ENCODE measurements around the gene ABR. TPM values are rescaled to one million over a fixed set of nuclear protein-coding genes. Genes with fewer than 3 reads are reported as not detected.

ABR gene
- total and polyA plus RNA-seq, 2 of the 13 experiments (the other 11 are each of a cell fraction or from before 2014, with no cell fraction given) = 12.4 to 40.4 TPM

GRCh38 chr17:1025733-1026598 is 153.8 kb downstream of the ABR start:
- ChIA-PET CTCF (ENCODE audit: low intra/inter-chr PET ratio, low total read pairs) (no interaction called here), POLR2A (no interaction called here)
- Histone ChIP-seq H3K9me3 (ENCODE audit: low read length) (no peaks in the 10 kb centered on the region), H3K4me1 (ENCODE audit: insufficient read depth, low read length) (peaks cover 7% of the 10 kb centered on the region), H3K36me3 (replicated peaks in 1 of 2; ENCODE audit: control insufficient read depth in 1 of 2, insufficient read depth in 2 of 2, low read length in 2 of 2) (no peaks in the 10 kb centered on the region), H3K27me3 (ENCODE audit: control insufficient read depth in 1 of 2, insufficient read depth in 2 of 2, low read length in 2 of 2) (no peaks in the 10 kb centered on the region), H3K79me2 (ENCODE audit: insufficient read depth, low read length) (no peaks in the 10 kb centered on the region), H2AFZ (ENCODE audit: low read length) (no peak overlapping the region), H4K20me1 (ENCODE audit: insufficient read depth, low read length) (no peaks in the 10 kb centered on the region), H3K4me3 (replicated peaks in 1 of 3; ENCODE audit: insufficient read depth in 1 of 3, low read depth in 2 of 3, low read length in 3 of 3) (no peak overlapping the region), H3K4me2 (ENCODE audit: low read depth, low read length) (no peak overlapping the region), H3K9ac (ENCODE audit: insufficient read depth, low read depth, low read length) (no peak overlapping the region), H3K27ac (ENCODE audit: extremely low read length, insufficient read depth, low read length) (no peak overlapping the region)
- DNase-seq (ENCODE audit: low spot score) (no peak), ATAC-seq (no peak), FAIRE-seq (no peak)
- in situ Hi-C loops (cut with HindIII; ENCODE audit: extremely low pct_ligation_motif_present, low pct_unique_long_range_greater_than_20kb) (no loop called here), intact Hi-C loops (cut with micrococcal nuclease; ENCODE audit: unreplicated experiment) (no loop called here)
- WGBS (ENCODE audit: low lambda C conversion rate) = 91% methylated on average over 13 of the region's 30 CpGs
- no TSS peak for BruUV-seq (replicated peaks)
- no peak for TF ChIP-seq SKI (IDR thresholded peaks at IDR 0.05; ENCODE audit: partially characterized antibody)
- TF ChIP-seq ZNF33B (CRISPR knock-in tag; IDR thresholded peaks at IDR 0.05) = no peak
- no peak for TF ChIP-seq ZNF574 (CRISPR knock-in tag; IDR thresholded peaks at IDR 0.05)
- no peak for TF ChIP-seq SAFB2 (CRISPR knock-in tag; IDR thresholded peaks at IDR 0.05; ENCODE audit: borderline replicate concordance, low read depth)
- TF ChIP-seq ZNF326 (CRISPR knock-in tag; IDR thresholded peaks at IDR 0.05; ENCODE audit: borderline replicate concordance) = no peak
- TF ChIP-seq ZNF790 (CRISPR knock-in tag; IDR thresholded peaks at IDR 0.05; ENCODE audit: borderline replicate concordance) = no peak
- no peak for TF ChIP-seq ZNF543 (CRISPR knock-in tag; IDR thresholded peaks at IDR 0.05)
- TF ChIP-seq RERE (CRISPR knock-in tag; IDR thresholded peaks at IDR 0.05; ENCODE audit: low read depth) = no peak
- TF ChIP-seq SP2 (CRISPR knock-in tag; IDR thresholded peaks at IDR 0.05) = no peak
- no peak for TF ChIP-seq SIX1 (CRISPR knock-in tag; IDR thresholded peaks at IDR 0.05; ENCODE audit: borderline replicate concordance)
- TF ChIP-seq ARID3A (IDR thresholded peaks at IDR 0.05; ENCODE audit: low read depth, low read length) = no peak
- TF ChIP-seq ZNF883 (CRISPR knock-in tag; IDR thresholded peaks at IDR 0.05; ENCODE audit: not compliant biosample characterization) = no peak
- no peak for TF ChIP-seq HNRNPL (IDR thresholded peaks at IDR 0.05; ENCODE audit: low read depth, low read length)
- no peak for TF ChIP-seq ZNF3 (CRISPR knock-in tag; IDR thresholded peaks at IDR 0.05)
